ENCODE measurements around the gene ZC3H7B. TPM values are rescaled to one million over a fixed set of nuclear protein-coding genes. Genes with fewer than 3 reads are reported as not detected.

Gene ZC3H7B
- total RNA-seq, 4 donors from 2014 or later = 29.5 to 43.6 (median 35.7) TPM

GRCh38 chr22:41311487-41311886, 10.2 kb downstream of the ZC3H7B start:
- Histone ChIP-seq H3K36me3 (no peaks in the 10 kb centered on the region), H3K4me1 (peaks cover 3 to 17% (median 8%) of the 10 kb centered on the region in 4 donors), H3K27ac (no peak overlapping the region), H3K9me3 (no peaks in the 10 kb centered on the region), H3K27me3 (no peaks in the 10 kb centered on the region), H3K4me3 (no peak overlapping the region)
- no peak for TF ChIP-seq EP300 (IDR thresholded peaks at IDR 0.05; ENCODE audit: low read depth)
- TF ChIP-seq POLR2A (IDR thresholded peaks at IDR 0.05) = no peak
- no peak for TF ChIP-seq POLR2AphosphoS5 (IDR thresholded peaks at IDR 0.05)
- TF ChIP-seq CTCF (IDR thresholded peaks at IDR 0.05) = no peak
- intact Hi-C loops (cut with DNase I; ENCODE audit: low total_unique reads) (no loop called here), in situ Hi-C loops (cut with MboI; ENCODE audit: low pct_ligation_motif_present in 1 of 4, low pct_unique_long_range_greater_than_20kb in 1 of 4, low sequenced_read_pairs in 3 of 4) (no loop called here)
- DNase-seq = no peak
- 88 to 94% methylated on average over 5 of the region's 5 CpGs for WGBS, 2 donors (ENCODE audit: low coverage in 1 of 2)

- 87 to 95% methylated on average over 5 to 8 of the region's 8 CpGs for WGBS, 2 donors (ENCODE audit: low coverage in 1 of 2)
Measured at GRCh38 chr22:41314821-41315220, 13.5 kb downstream of the ZC3H7B start.

GRCh38 chr22:41315586-41315985, 14.3 kb downstream of the ZC3H7B start:
- in situ Hi-C loops (cut with MboI; ENCODE audit: low pct_ligation_motif_present in 1 of 4, low pct_unique_long_range_greater_than_20kb in 1 of 4, low sequenced_read_pairs in 3 of 4) = no loop called here
- H3K27me3 ChIP-seq = no peaks in the 10 kb centered on the region
- 81% methylated on average over 1 of the region's 1 CpG; no CpG with 5 or more reads in 1 of the 2 donors for WGBS, 2 donors (ENCODE audit: low coverage in 1 of 2)

More at GRCh38 chr22:41314821-41315220, 13.5 kb downstream of the ZC3H7B start:
- intact Hi-C loops (cut with DNase I; ENCODE audit: low total_unique reads) = no loop called here
- Histone ChIP-seq H3K4me3 (no peak overlapping the region), H3K27me3 (no peaks in the 10 kb centered on the region), H3K9me3 (no peaks in the 10 kb centered on the region), H3K4me1 (no peaks in the 10 kb centered on the region), H3K36me3 (no peaks in the 10 kb centered on the region), H3K27ac (no peak overlapping the region)
- TF ChIP-seq POLR2AphosphoS5 (IDR thresholded peaks at IDR 0.05) (no peak), POLR2A (IDR thresholded peaks at IDR 0.05) (no peak), EP300 (IDR thresholded peaks at IDR 0.05; ENCODE audit: low read depth) (no peak), CTCF (IDR thresholded peaks at IDR 0.05) (no peak)
- DNase-seq = no peak
- in situ Hi-C loops (cut with MboI; ENCODE audit: low pct_ligation_motif_present in 1 of 4, low pct_unique_long_range_greater_than_20kb in 1 of 4, low sequenced_read_pairs in 3 of 4) = no loop called here

More at GRCh38 chr22:41315586-41315985, 14.3 kb downstream of the ZC3H7B start:
- no peaks in the 10 kb centered on the region for H3K4me1 ChIP-seq
- no peaks in the 10 kb centered on the region for H3K36me3 ChIP-seq
- no peaks in the 10 kb centered on the region for H3K9me3 ChIP-seq
- no peak overlapping the region for H3K27ac ChIP-seq
- no peak for DNase-seq
- no peak for TF ChIP-seq POLR2A (IDR thresholded peaks at IDR 0.05)
- no peak for TF ChIP-seq CTCF (IDR thresholded peaks at IDR 0.05)
- TF ChIP-seq POLR2AphosphoS5 (IDR thresholded peaks at IDR 0.05) = no peak
- no peak for TF ChIP-seq EP300 (IDR thresholded peaks at IDR 0.05; ENCODE audit: low read depth)
- no peak overlapping the region for H3K4me3 ChIP-seq
- intact Hi-C loops (cut with DNase I; ENCODE audit: low total_unique reads) = no loop called here
